ENCODE results near the gene RD3L. TPM values are rescaled to one million over a fixed set of nuclear protein-coding genes. Genes with fewer than 3 reads are reported as not detected.
"Not testable (repeated sequence)": the region's sequence is repeated elsewhere in the genome, so short reads cannot be mapped to it uniquely, and the experiment has no call there.

Gene RD3L
- total RNA-seq (2021; fragmentation: NEBNext Ultra II Directional; extraction: Animal tissue kit (Norgen Biotek cat#: 25700)): not detected
- long read RNA-seq: 0 reads

DNA sequence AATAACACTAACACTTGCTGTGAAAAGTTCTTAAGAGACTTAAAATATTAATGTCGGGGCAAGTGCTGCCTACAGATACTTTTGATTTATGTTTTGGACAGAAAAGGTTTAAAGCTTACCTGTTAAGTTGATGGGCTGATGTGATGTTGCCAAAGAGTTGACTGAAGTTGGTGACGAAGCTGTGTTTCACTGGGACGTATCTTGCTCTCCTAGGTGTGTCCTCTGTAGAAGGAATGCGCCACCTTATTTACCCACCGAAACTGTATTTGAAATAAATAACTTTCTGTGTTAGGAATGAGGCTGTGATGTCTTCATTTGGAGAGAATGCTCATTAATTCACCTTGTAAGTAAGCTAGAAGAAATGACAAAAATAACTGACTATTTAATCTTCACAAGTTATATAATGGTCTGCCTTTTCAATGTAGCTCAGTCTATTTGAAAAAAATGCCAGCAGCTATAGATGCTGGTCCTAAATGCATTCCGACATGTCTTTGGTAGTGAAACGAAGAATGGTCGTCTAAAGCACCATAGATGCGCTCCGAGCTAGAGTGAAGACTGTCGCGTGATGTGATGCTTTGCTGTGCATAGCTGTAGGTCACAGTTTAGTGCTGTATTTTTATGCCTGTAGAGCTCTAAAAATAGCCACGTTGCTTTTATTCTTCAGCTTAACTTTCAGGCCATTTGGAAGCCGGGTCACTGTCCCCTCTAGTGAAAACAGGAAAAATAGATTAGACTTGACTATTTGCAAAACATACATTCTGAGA, at the start of gene RD3L:
RD3L (minus strand) TSS at position 557 of the 764 bp plus-strand sequence. CDS start 834 bp downstream, outside the sequence.
- Mint-ChIP-seq H3K36me3 (ENCODE audit: low read depth) (no peaks in the 10 kb centered on the region), H3K4me1 (ENCODE audit: low read depth) (no peaks in the 10 kb centered on the region), H3K27me3 (ENCODE audit: insufficient read depth) (peaks cover 11% of the 10 kb centered on the region), H3K9me3 (peaks cover 7% of the 10 kb centered on the region), H3K4me3 (no peak within 1 kb of the TSS), H3K27ac (no peak within 1 kb of the TSS)
- no peak for DNase-seq
- TF ChIP-seq, protein P1, sequence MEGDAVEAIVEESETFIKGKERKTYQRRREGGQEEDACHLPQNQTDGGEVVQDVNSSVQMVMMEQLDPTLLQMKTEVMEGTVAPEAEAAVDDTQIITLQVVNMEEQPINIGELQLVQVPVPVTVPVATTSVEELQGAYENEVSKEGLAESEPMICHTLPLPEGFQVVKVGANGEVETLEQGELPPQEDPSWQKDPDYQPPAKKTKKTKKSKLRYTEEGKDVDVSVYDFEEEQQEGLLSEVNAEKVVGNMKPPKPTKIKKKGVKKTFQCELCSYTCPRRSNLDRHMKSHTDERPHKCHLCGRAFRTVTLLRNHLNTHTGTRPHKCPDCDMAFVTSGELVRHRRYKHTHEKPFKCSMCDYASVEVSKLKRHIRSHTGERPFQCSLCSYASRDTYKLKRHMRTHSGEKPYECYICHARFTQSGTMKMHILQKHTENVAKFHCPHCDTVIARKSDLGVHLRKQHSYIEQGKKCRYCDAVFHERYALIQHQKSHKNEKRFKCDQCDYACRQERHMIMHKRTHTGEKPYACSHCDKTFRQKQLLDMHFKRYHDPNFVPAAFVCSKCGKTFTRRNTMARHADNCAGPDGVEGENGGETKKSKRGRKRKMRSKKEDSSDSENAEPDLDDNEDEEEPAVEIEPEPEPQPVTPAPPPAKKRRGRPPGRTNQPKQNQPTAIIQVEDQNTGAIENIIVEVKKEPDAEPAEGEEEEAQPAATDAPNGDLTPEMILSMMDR (IDR thresholded peaks at IDR 0.05): no peak

DNA sequence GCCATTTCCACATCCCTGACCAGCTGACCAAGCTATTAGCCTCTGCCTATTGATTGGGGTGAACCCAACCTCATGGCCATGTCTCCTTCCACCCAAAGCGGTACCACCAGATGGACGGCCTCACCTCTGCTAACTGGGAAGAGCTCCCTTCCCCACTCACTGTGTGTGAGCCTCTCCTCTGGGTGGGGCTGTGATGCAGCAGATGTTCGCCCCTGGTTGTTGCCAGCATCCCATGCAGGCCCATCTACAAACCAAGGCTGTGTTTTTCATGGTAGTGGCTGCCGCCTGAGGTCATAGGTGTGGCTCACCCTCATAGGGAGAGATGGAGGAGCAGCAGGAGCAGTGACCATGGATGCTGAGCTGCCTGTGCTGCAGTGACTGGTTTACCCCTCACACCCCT, 47.6 kb upstream of the RD3L start:
- H3K36me3 Mint-ChIP-seq (ENCODE audit: low read depth): no peaks in the 10 kb centered on the region
- TF ChIP-seq, protein P1 (IDR thresholded peaks at IDR 0.05): no peak
- no peaks in the 10 kb centered on the region for H3K4me1 Mint-ChIP-seq (ENCODE audit: low read depth)
- H3K27ac Mint-ChIP-seq: no peak overlapping the region
- no peak for DNase-seq
- H3K27me3 Mint-ChIP-seq (ENCODE audit: insufficient read depth): peaks cover 17% of the 10 kb centered on the region
- no peak overlapping the region for H3K4me3 Mint-ChIP-seq
- peaks cover 8% of the 10 kb centered on the region for H3K9me3 Mint-ChIP-seq

DNA sequence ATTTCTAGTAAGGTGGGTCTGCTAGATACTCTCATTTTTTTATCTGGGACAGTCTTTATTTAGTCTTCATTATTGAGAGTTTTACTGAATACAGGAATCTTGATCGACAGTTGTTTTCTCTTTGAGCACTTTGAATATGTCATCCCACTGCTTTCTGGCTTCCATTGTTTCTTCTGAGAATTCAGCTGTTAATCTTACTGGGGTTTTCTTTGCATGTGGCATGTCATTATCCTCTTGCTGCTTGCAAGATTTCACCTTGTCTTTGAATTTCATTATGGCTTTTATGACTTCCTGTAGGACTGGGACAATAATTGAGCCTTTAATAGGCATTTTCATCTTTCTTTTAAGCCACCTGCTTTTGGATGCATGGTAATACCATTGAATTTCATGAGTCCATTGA, 46.7 kb upstream of the RD3L start:
- H3K36me3 Mint-ChIP-seq (ENCODE audit: low read depth): no peaks in the 10 kb centered on the region
- no peak overlapping the region for H3K4me3 Mint-ChIP-seq
- H3K9me3 Mint-ChIP-seq: peaks cover 8% of the 10 kb centered on the region
- H3K4me1 Mint-ChIP-seq (ENCODE audit: low read depth): no peaks in the 10 kb centered on the region
- DNase-seq: no peak
- H3K27ac Mint-ChIP-seq: no peak overlapping the region
- peaks cover 21% of the 10 kb centered on the region for H3K27me3 Mint-ChIP-seq (ENCODE audit: insufficient read depth)
- TF ChIP-seq, protein P1 (IDR thresholded peaks at IDR 0.05): no peak

DNA sequence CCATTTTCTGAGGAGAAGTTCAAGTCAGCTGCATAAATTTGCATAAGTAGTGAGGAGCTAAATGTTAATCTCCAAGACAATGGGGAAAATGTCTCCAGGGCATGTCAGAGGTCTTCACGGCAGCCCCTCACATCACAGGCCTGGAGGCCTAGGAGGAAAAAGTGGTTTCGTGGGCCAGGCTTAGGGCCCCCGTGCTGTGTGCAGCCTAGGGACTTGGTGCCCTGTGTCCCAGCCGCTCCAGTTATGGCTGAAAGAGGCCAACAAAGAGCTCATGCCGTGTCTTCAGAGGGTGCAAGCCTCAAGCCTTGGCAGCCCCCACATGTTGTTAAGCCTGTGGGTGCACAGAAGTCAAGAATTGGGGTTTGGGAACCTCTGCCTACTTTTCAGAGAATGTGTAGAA, 41.9 kb upstream of the RD3L start:
- Mint-ChIP-seq H3K9me3 (peaks cover 7% of the 10 kb centered on the region), H3K27ac (no peak overlapping the region), H3K4me3 (no peak overlapping the region), H3K4me1 (ENCODE audit: low read depth) (no peaks in the 10 kb centered on the region), H3K27me3 (ENCODE audit: insufficient read depth) (peaks cover 24% of the 10 kb centered on the region), H3K36me3 (ENCODE audit: low read depth) (no peaks in the 10 kb centered on the region)
- TF ChIP-seq, protein P1 (IDR thresholded peaks at IDR 0.05): no peak
- DNase-seq: no peak

DNA sequence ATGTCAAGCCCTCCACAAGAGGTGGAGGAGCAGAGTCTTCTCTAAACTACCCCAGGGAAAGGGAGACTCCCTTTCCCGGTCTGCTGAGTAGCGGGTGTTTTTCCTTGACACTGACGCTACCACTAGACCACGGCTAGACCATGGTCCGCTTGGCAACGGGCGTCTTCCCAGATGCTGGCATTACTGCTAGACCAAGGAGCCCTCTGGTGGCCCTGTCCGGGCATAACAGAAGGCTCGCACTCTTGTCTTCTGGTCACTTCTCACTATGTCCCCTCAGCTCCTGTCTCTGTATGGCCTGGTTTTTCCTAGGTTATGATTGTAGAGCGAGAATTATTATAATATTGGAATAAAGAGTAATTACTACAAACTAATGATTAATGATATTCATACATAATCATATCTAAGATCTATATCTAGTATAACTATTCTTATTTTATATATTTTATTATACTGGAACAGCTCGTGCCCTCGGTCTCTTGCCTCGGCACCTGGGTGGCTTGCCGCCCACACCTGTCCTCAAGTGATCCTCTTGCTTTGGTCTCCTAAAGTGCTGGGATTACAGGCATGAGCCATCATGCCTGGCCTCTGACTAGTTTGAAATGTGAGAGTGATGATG, 38.4 kb upstream of the RD3L start:
- not testable (repeated sequence) for H3K9me3 Mint-ChIP-seq; H3K4me1 Mint-ChIP-seq (ENCODE audit: low read depth)
- TF ChIP-seq, protein P1 (IDR thresholded peaks at IDR 0.05): peak; percentile 84

More for the DNA sequence above, 38.4 kb upstream of the RD3L start:
- peaks cover 20% of the 10 kb centered on the region for H3K27me3 Mint-ChIP-seq (ENCODE audit: insufficient read depth)
- DNase-seq: peak; percentile 42
- not testable (repeated sequence) for H3K4me3 Mint-ChIP-seq; H3K27ac Mint-ChIP-seq; H3K36me3 Mint-ChIP-seq (ENCODE audit: low read depth)
